ENCODE data around the gene VWA8.

DNA sequence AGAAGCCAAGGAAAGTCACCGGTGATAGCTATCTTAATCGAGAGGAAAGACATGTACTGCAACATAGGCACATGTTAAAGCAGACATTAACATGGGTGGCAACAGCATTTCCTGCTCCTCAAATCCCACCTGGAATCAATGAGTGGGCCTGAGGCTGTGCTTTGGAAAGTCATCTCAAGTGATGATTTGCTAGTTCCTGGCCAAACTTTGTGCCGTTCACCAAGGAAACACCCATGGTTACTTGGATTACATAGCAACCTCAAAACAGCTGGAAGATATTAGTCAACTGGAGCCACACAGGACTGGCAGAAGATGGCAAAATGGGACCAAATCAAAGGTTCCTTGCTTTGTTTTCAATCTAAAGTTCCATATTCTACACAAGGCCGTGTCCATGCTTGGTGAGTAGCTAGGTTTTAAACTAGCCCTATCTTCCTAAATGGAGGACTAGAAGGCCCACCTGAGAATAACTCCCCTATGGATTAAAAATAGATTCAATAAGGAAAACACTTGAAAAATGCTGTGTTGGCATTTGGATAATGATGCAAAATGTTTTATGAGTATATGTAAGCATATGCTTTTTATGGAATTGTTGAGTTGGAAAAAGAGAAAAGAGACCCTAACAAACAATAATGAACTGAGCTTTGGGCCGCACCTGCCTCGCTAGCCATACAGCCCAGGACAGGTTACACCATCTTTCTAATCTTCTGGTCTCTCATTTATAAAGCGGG is 359.0 kb downstream of the VWA8 start:
- TF ChIP-seq TBP (IDR thresholded peaks at IDR 0.05; ENCODE audit: low read depth, low read length) (no peak), POLR2A (IDR thresholded peaks at IDR 0.05; ENCODE audit: control extremely low read depth in 1 of 2, low read depth in 2 of 2, low read length in 2 of 2) (no peak), CREB1 (IDR thresholded peaks at IDR 0.05) (no peak), ZNF274 (IDR thresholded peaks at IDR 0.05; ENCODE audit: borderline replicate concordance, extremely low read depth, low read length) (no peak)
- TF ChIP-seq, protein P1, sequence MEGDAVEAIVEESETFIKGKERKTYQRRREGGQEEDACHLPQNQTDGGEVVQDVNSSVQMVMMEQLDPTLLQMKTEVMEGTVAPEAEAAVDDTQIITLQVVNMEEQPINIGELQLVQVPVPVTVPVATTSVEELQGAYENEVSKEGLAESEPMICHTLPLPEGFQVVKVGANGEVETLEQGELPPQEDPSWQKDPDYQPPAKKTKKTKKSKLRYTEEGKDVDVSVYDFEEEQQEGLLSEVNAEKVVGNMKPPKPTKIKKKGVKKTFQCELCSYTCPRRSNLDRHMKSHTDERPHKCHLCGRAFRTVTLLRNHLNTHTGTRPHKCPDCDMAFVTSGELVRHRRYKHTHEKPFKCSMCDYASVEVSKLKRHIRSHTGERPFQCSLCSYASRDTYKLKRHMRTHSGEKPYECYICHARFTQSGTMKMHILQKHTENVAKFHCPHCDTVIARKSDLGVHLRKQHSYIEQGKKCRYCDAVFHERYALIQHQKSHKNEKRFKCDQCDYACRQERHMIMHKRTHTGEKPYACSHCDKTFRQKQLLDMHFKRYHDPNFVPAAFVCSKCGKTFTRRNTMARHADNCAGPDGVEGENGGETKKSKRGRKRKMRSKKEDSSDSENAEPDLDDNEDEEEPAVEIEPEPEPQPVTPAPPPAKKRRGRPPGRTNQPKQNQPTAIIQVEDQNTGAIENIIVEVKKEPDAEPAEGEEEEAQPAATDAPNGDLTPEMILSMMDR (IDR thresholded peaks at IDR 0.05; ENCODE audit: control extremely low read depth in 1 of 3, insufficient read depth in 1 of 3, low read depth in 1 of 3, low read length in 3 of 3) = no peak
- TF ChIP-seq, protein P2, sequence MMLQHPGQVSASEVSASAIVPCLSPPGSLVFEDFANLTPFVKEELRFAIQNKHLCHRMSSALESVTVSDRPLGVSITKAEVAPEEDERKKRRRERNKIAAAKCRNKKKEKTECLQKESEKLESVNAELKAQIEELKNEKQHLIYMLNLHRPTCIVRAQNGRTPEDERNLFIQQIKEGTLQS (IDR thresholded peaks at IDR 0.05; ENCODE audit: insufficient read depth, low read depth, low read length) = no peak
